ENCODE measurements around the gene DNMBP.

The DNMBP gene

DNA sequence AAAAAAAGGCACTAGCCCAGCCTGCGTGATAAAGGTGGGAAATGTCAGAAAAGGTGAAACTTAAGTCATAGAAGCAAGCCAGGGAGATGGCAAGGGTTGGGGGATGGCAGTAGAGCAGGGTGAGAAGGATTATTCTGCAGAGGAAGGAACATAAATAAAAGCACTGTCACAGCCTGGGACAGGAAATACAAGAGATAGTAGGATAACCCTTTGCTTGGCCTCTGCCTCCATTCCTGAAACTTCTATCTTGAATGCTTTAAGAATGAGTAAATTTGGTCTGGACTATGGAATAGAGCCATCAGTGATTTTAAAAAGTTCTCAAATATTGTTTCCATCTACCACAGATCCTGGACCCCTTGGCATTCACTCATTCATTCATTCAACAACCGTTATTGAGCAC is 177.3 kb downstream of the DNMBP start:
- DNase-seq, result no peak

DNA sequence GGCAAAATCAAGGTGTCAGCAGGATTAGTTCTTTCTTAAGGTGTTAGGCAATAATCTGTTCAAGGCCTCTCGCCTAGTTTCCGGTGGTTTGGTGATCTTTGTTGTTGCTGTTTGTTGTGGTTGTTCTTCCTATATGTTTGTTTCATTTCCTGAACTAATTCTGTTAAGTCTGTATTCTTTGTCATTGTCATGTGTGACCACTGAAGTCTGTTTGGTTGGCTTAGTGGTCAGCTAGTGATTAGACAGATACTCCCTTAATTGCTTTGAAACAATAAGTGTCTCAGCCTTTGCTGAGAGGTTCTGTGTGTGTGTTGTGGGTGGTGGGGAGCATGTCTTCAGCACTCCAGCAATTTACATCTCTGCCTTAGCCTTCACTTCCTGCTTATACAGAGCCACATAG is 181.3 kb downstream of the DNMBP start:
- no peak for DNase-seq

DNA sequence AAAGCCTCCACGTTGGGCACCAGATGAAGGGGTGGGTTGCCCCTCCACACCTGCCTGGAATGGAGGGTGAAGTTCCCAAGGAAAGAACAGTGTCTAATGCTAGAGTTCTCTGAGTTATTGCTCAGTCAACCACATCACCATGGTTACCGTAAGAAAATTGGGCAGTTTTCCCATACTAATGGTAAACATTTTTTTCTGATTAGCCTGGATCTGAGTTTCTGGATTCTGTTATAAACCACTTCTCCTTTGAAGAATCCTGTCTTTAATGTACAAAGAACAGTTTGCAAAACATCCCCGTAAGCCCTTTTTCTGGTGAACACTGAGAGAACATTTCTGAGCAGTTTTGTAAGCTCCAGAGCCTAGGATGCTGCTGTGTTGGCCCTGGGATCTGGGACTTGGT is 181.8 kb downstream of the DNMBP start:
- no peak for DNase-seq

All from anterior cingulate cortex (tissue), 58 donors.